Measurements from ENCODE around the gene RIMS4.
"Not testable (repeated sequence)": the region's sequence is repeated elsewhere in the genome, so short reads cannot be mapped to it uniquely, and the experiment has no call there.

RIMS4 gene

GRCh38 chr20:44768256-44768655 lies 42.1 kb downstream of the RIMS4 start:
- no peak for FAIRE-seq
- DNase-seq (ENCODE audit: insufficient read length, low spot score) = no peak

GRCh38 chr20:44765701-44766347 lies 44.5 kb downstream of the RIMS4 start:
- no peak for FAIRE-seq
- no peak for DNase-seq (ENCODE audit: insufficient read length, low spot score)

DNA sequence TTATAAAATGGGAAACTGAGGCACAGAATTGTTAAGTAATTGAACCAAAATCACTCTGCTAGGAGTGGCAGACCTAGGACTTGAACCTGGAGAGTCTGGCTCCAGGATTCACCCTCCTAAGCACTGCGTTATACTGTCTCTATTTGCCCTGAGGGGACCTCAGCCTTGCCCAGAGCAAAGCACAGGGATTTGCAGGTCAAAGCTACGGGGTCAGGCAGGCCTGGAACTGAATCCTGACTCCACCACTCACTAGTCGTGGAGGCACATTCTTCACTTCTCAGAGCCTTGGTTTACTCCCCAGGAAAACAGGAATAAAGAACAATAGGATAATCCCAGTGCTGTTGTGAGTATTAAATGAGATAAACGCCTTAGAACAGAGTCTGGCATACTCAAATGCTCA lies 45.3 kb downstream of the RIMS4 start:
- no peak for FAIRE-seq

DNA sequence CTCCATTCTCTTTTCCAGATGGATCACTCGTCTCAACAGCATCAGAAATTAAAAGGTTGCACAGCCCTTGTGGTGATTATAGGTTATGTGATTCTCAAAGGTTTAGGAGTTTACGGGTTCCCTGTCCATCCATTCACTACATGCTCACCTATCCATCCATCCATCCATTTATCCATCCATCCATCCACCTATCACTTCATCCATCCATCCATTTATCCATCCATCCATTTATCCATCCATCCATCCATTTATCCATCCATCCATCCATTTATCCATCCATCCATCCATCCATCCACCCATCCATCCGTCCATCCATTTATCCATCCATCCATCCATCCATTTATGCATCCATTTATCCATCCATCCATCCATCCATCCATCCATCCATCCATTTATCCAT lies 46.5 kb downstream of the RIMS4 start:
- DNase-seq (ENCODE audit: insufficient read length, low spot score); FAIRE-seq: not testable (repeated sequence)

More for the DNA sequence above, 45.3 kb downstream of the RIMS4 start:
- no peak for DNase-seq (ENCODE audit: insufficient read length, low spot score)

GRCh38 chr20:44762466-44763140 lies 47.7 kb downstream of the RIMS4 start:
- FAIRE-seq (no peak), DNase-seq (ENCODE audit: insufficient read length, low spot score) (no peak)

GRCh38 chr20:44761423-44761822 lies 48.9 kb downstream of the RIMS4 start:
- DNase-seq (ENCODE audit: insufficient read length, low spot score) (no peak), FAIRE-seq (no peak)

GRCh38 chr20:44759595-44759994 lies 50.8 kb downstream of the RIMS4 start:
- FAIRE-seq (no peak), DNase-seq (ENCODE audit: insufficient read length, low spot score) (no peak)

DNA sequence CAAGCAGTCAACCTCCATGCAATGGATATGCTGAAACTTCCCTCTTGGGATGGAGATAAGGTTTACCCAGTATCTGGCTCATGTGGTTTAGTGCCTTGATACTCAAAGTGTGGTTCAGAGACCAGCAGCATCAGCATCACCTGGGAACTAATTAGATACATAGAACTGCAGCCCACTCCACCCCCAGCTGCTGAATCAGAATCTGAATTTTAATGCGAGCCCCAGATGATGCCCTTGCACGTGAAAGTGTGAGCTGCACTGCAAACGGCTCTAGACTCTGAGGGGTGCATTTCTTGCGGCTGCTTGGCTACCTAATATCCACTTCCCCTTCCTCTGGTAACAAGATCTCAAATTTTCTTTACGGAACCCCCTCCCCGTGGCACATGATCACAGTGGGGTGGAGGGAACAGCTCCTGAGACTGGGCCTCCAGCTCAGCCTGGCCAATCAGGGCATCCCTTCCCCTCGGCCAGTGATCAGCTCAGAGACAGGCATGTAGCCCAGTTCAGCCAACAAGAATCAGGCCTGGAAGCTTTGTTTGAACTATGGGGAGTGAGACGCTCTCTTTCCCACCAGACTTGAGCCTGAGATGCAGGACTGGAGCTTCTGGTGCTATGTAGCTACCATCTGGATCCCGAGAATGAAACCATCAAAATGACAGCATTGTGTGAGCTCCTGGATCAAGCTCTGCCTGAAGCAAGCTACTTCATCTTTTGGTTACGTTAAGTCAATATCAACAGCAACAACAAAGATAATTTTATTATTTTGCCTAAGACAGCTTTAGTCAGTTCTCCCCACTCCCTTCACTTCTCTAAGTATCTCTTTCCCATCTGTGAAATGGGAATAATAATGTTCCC lies 51.9 kb downstream of the RIMS4 start:
- no peak for DNase-seq (ENCODE audit: insufficient read length, low spot score)
- FAIRE-seq = no peak

GRCh38 chr20:44756956-44757355 lies 53.4 kb downstream of the RIMS4 start:
- no peak for FAIRE-seq
- DNase-seq (ENCODE audit: insufficient read length, low spot score) = no peak

GRCh38 chr20:44756011-44756688 lies 54.2 kb downstream of the RIMS4 start:
- FAIRE-seq (no peak), DNase-seq (ENCODE audit: insufficient read length, low spot score) (no peak)

- FAIRE-seq (no peak), DNase-seq (ENCODE audit: insufficient read length, low spot score) (no peak)
Observed at GRCh38 chr20:44754554-44754953, 55.8 kb downstream of the RIMS4 start.

DNA sequence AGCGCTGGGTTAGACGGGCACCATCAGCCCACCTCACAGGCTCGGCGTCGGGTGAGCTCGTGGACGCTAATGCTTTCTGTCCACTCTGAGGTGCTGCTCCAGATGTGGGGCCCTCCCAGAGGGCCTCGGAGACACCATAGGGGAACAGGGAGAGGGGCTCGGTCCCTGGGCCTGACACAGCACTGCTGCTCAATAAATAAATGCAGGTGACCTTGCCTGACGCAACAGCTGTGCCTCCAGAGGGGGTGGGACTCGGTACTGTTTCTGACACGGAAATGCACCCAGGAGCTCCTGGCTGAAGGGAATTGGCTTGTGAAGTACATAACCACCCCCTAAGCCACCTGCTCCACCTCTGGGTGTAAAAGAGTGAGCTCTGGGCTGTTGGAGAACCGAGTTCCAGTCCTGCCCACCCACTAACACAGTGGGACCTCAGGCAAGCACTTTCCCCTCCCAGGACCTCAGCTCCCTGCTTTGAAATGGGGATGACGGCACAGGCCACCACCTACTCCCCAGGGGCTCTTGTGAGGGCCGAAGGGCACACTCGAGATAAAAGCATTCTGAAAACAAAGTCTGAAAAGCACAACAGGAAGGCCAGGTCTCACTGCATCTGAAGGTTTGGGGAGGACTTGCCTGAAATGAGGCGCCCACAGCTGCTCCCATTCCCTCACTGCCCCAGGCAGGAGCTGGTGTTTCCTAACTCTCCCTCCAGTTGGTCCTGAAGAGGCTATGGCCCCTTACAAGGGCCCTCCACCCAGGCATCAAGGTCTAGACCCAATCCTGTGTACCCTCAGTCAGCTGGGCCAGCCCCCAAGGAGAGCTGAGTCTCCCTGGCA lies 58.0 kb downstream of the RIMS4 start:
- FAIRE-seq (no peak), DNase-seq (ENCODE audit: insufficient read length, low spot score) (no peak)

DNA sequence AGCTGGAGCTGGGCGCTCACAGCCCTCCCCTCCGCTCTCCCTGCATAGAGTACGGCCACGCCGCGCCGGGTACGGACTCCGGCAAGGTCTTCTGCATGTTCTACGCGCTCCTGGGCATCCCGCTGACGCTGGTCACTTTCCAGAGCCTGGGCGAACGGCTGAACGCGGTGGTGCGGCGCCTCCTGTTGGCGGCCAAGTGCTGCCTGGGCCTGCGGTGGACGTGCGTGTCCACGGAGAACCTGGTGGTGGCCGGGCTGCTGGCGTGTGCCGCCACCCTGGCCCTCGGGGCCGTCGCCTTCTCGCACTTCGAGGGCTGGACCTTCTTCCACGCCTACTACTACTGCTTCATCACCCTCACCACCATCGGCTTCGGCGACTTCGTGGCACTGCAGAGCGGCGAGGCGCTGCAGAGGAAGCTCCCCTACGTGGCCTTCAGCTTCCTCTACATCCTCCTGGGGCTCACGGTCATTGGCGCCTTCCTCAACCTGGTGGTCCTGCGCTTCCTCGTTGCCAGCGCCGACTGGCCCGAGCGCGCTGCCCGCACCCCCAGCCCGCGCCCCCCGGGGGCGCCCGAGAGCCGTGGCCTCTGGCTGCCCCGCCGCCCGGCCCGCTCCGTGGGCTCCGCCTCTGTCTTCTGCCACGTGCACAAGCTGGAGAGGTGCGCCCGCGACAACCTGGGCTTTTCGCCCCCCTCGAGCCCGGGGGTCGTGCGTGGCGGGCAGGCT lies 60.1 kb downstream of the RIMS4 start:
- no peak for FAIRE-seq
- DNase-seq (ENCODE audit: insufficient read length, low spot score) = no peak

- FAIRE-seq (no peak), DNase-seq (ENCODE audit: insufficient read length, low spot score) (no peak)
Observed at GRCh38 chr20:44748005-44748370, 62.4 kb downstream of the RIMS4 start.

DNA sequence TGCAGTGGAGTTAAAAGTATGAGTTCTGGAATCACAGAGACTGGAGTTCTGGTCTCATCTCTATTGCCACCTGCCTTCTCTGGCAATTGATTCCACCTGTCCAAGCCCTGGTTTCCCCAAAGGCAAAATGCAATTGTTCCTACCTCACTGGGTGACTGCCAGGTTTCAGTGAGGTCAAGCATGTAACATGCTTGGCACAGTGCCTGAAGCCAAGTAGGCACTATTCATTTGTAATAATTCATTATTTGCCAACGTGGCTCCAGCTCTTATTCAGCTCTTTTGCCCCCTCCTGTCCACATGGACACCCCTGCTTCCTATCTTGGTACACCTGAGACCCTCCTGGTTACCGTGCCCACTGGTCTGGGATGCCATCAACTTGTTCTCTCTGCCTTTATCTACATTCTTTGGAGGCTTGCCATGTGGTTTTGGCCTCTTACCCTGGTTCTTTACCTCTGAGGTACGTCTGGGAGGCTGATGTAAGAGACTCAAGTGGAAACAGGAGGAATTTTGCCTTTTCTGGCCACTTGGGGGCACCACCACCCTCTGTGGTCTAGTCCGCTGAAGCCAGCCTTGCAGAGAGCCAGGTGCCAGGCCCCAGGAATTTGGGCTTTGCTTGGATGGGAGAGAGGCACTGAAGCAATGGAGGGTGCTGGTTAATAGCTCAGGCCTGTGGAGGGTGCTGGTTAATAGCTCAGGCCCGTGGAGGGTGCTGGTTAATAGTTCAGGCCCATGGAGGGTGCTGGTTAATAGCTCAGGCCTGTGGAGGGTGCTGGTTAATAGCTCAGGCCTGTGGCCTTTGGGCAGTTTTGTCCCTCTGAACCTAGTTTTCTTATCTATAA lies 63.0 kb downstream of the RIMS4 start:
- FAIRE-seq = peak; percentile 52
- DNase-seq (ENCODE audit: insufficient read length, low spot score) = peak; percentile 87

DNA sequence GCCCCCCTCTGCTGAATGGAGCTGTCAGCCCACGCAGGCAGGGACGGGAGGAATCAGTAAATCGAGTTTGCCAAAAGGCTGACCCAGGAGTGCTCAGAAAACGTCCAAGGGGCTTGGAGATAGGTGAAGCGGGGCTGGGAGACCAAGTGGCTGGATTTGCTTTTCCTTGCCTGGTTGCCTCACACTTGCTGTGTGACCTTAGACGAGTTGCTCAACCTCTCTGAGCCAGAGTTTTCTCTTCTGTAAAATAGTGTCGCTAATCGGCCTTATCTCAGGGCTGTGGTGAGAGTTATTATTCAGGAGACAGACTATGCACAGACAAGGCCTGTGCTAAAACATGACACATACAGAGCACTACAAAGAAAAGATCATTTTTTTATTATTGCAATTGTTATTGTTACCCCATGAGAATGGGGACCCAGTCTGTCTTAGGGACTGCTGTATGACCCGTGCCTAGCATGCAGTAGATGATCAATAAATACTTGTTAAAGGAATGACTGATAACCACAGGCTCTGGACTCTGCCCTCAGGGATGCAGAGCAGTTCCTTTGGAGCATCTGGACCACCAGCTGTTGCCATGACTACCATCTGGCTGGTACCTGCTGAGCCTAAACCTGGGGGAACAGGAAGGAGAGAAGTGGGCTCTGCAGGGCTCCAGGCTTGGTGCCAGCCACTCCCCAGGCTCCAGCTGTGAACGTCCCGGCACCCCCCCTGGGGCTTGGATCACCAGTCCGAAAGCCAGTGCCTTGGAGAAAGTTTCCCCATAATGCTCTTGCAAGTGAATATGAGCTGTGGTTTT lies 63.8 kb downstream of the RIMS4 start:
- DNase-seq (ENCODE audit: insufficient read length, low spot score) = no peak

DNA sequence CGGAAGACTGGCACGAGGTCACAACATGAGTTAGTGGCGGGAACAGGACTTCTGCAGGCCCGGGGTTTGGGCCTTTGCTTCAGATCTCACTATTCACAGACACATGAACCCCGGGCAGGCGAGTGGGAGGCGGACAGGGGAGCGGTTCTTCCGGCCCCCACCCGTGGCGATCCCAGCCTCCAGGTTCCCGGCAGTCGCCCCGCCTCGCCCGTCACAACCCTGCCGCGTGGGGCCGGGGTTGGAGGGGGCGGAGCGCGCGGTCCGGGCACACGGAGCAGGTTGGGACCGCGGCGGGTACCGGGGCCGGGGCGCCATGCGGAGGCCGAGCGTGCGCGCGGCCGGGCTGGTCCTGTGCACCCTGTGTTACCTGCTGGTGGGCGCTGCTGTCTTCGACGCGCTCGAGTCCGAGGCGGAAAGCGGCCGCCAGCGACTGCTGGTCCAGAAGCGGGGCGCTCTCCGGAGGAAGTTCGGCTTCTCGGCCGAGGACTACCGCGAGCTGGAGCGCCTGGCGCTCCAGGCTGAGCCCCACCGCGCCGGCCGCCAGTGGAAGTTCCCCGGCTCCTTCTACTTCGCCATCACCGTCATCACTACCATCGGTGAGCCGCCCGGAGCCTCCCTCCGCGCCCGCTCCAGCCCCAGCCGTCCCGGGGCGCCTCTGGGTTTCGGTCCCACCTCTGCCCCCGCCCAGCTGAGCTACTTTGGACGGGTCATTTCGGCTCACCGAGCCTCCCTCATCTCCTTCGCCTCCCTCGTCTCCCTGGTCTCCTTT lies 64.6 kb downstream of the RIMS4 start, which contains the start of gene KCNK15:
Gene KCNK15 (plus strand): TSS at position 268 of the 769 bp plus-strand sequence. CDS start 46 bp downstream, at position 314.
- FAIRE-seq (no peak), DNase-seq (ENCODE audit: insufficient read length, low spot score) (no peak)

More for the DNA sequence above, 63.8 kb downstream of the RIMS4 start:
- FAIRE-seq = no peak

All from GM19239 (cell line).